ENCODE results near the gene TRMT1. TPM values are rescaled to one million over a fixed set of nuclear protein-coding genes. Genes with fewer than 3 reads are reported as not detected.
A peak's percentile ranks its signal among the peaks of the same experiment; 100 is the strongest.

The TRMT1 gene
- total and polyA plus RNA-seq, 2 of the 8 experiments (the other 6 are each of a cell fraction or from before 2014, with no cell fraction given) = 77.4 to 99.3 TPM

- Histone ChIP-seq H3K14ac (ENCODE audit: insufficient read length) (no peak overlapping the region), H4K8ac (ENCODE audit: extremely low read depth, insufficient read depth, low read length) (no peak overlapping the region), H3K9ac (replicated peaks in 1 of 4; ENCODE audit: extremely low read depth in 1 of 4, low read depth in 3 of 4, low read length in 3 of 4) (no peak overlapping the region), H2BK120ac (replicated peaks; ENCODE audit: low read depth, low read length) (no peak overlapping the region), H2BK5ac (ENCODE audit: low read depth, low read length) (no peak overlapping the region), H2BK12ac (ENCODE audit: low read depth, low read length) (no peak overlapping the region), H4K91ac (replicated peaks; ENCODE audit: insufficient read length, low read length) (no peak overlapping the region), H4K20me1 (replicated peaks in 1 of 2; ENCODE audit: control insufficient read depth in 1 of 2, insufficient read depth in 2 of 2, low read length in 2 of 2) (peaks cover 44 to 63% of the 10 kb centered on the region in 2 experiments), H3K18ac (ENCODE audit: extremely low read depth, low read length) (no peak overlapping the region), H3K79me2 (ENCODE audit: control insufficient read depth in 1 of 2, insufficient read depth in 2 of 2, low read length in 2 of 2) (peaks cover 22 to 88% of the 10 kb centered on the region in 2 experiments), H3K36me3 (ENCODE audit: control insufficient read depth in 2 of 4, insufficient read depth in 4 of 4, low read length in 3 of 4) (peaks cover 0 to 26% (median 16%) of the 10 kb centered on the region in 4 experiments), H3K79me1 (ENCODE audit: low read depth, low read length) (peaks cover 35% of the 10 kb centered on the region), H3K4me3 (ENCODE audit: extremely low read depth in 1 of 4, insufficient read depth in 2 of 4, low read depth in 3 of 4, low read length in 4 of 4) (no peak overlapping the region), H3K4me1 (replicated peaks in 1 of 4; ENCODE audit: control insufficient read depth in 3 of 4, insufficient read depth in 4 of 4, low read length in 3 of 4) (no peaks in the 10 kb centered on the region), H2AFZ (ENCODE audit: low read length) (no peak overlapping the region), H3K23me2 (ENCODE audit: low read depth, low read length) (no peaks in the 10 kb centered on the region), H2BK15ac (ENCODE audit: low read length) (no peak overlapping the region), H3K56ac (replicated peaks; ENCODE audit: insufficient read length, low read depth, low read length) (no peak overlapping the region), H3K9me3 (ENCODE audit: insufficient read depth in 2 of 2, low read depth in 1 of 2, low read length in 1 of 2) (no peaks in the 10 kb centered on the region), H3K4ac (replicated peaks; ENCODE audit: insufficient read length, low read depth, low read length) (no peak overlapping the region), H4K5ac (ENCODE audit: insufficient read length, low read depth, low read length) (no peak overlapping the region), H3K27me3 (replicated peaks in 1 of 4; ENCODE audit: control insufficient read depth in 3 of 4, extremely low read depth in 1 of 4, insufficient read depth in 3 of 4, low read length in 3 of 4) (no peaks in the 10 kb centered on the region), H3K23ac (ENCODE audit: insufficient read length) (no peak overlapping the region), H2BK20ac (ENCODE audit: low read length) (no peak overlapping the region), H2AK5ac (ENCODE audit: low read depth, low read length) (no peak overlapping the region), H3K27ac (ENCODE audit: low read depth, low read length) (no peak overlapping the region), H3K4me2 (ENCODE audit: insufficient read depth in 1 of 2, low read depth in 2 of 2, low read length in 2 of 2) (no peak overlapping the region)
- FAIRE-seq = no peak
- DNase-seq (ENCODE audit: low read depth in 1 of 2, low spot score in 2 of 2) = no peak
- 89% methylated on average over 3 of the region's 3 CpGs; no CpG with 5 or more reads in 1 of the 2 experiments for WGBS, 2 experiments (ENCODE audit: extremely low coverage in 1 of 2, insufficient coverage in 1 of 2, insufficient read length in 1 of 2, insufficient replicate concordance in 2 of 2, low coverage in 1 of 2, low lambda C conversion rate in 2 of 2, missing lambda C conversion rate in 1 of 2)
- TF ChIP-seq BRCA1 (IDR thresholded peaks at IDR 0.05; ENCODE audit: low read depth, low read length) = no peak
- 0 out of 2 replicates have a peak, but pooled peaks have one; percentile 27 for TF ChIP-seq KDM1A (IDR thresholded peaks at IDR 0.05; ENCODE audit: borderline replicate concordance, low read length)
- no peak for TF ChIP-seq SAP30 (IDR thresholded peaks at IDR 0.05; ENCODE audit: insufficient read depth, insufficient replicate concordance, low read length)
- CTCF ChIA-PET (ENCODE audit: partially characterized antibody) = interaction anchor here (0.6 to 3.2 kb wide), 7 partner anchors 11 to 1694 kb away, joined by 3 to 8 read pairs (median 3); no protein-coding TSS in a partner anchor
- POLR2A ChIA-PET (ENCODE audit: partially characterized antibody) = interaction anchor here (1.0 to 14.8 kb wide), 9 partner anchors 11 to 178 kb away, joined by 3 to 228 read pairs (median 5); partner anchors contain the start of genes IER2, NACC1, STX10 and TRMT1
These were observed 14.4 kb upstream of the TRMT1 start for GRCh38 chr19:13130886-13131490.

Data from H1 (cell line).